Measurements from ENCODE around the gene RASGRF1.

RASGRF1 gene

GRCh38 chr15:78960308-78960707, 130.3 kb downstream of the RASGRF1 start:
- in situ Hi-C loops (cut with HindIII; ENCODE audit: low sequenced_read_pairs): no loop called here
- no peak overlapping the region for H3K4me3 ChIP-seq (ENCODE audit: low read depth, low read length)
- TF ChIP-seq CTCF (IDR thresholded peaks at IDR 0.05; ENCODE audit: low read depth, low read length, missing control alignments): no peak
- no peak for DNase-seq (ENCODE audit: low read depth)

- no peak for TF ChIP-seq CTCF (IDR thresholded peaks at IDR 0.05; ENCODE audit: low read depth, low read length, missing control alignments)
- DNase-seq (ENCODE audit: low read depth): no peak
- in situ Hi-C loops (cut with HindIII; ENCODE audit: low sequenced_read_pairs): no loop called here
- H3K4me3 ChIP-seq (ENCODE audit: low read depth, low read length): no peak overlapping the region
Observed at GRCh38 chr15:78959360-78959759, 131.2 kb downstream of the RASGRF1 start.

- in situ Hi-C loops (cut with HindIII; ENCODE audit: low sequenced_read_pairs): no loop called here
- no peak for TF ChIP-seq CTCF (IDR thresholded peaks at IDR 0.05; ENCODE audit: low read depth, low read length, missing control alignments)
- H3K4me3 ChIP-seq (ENCODE audit: low read depth, low read length): no peak overlapping the region
- no peak for DNase-seq (ENCODE audit: low read depth)
Observed at GRCh38 chr15:78957416-78958093, 133.0 kb downstream of the RASGRF1 start.

GRCh38 chr15:78956937-78957336, 133.6 kb downstream of the RASGRF1 start:
- H3K4me3 ChIP-seq (ENCODE audit: low read depth, low read length): no peak overlapping the region
- DNase-seq (ENCODE audit: low read depth): no peak
- TF ChIP-seq CTCF (IDR thresholded peaks at IDR 0.05; ENCODE audit: low read depth, low read length, missing control alignments): no peak
- in situ Hi-C loops (cut with HindIII; ENCODE audit: low sequenced_read_pairs): no loop called here

GRCh38 chr15:78955355-78955754, 135.2 kb downstream of the RASGRF1 start:
- no peak for TF ChIP-seq CTCF (IDR thresholded peaks at IDR 0.05; ENCODE audit: low read depth, low read length, missing control alignments)
- DNase-seq (ENCODE audit: low read depth): no peak
- in situ Hi-C loops (cut with HindIII; ENCODE audit: low sequenced_read_pairs): no loop called here
- no peak overlapping the region for H3K4me3 ChIP-seq (ENCODE audit: low read depth, low read length)

- in situ Hi-C loops (cut with HindIII; ENCODE audit: low sequenced_read_pairs): no loop called here
- no peak for DNase-seq (ENCODE audit: low read depth)
- H3K4me3 ChIP-seq (ENCODE audit: low read depth, low read length): no peak overlapping the region
- no peak for TF ChIP-seq CTCF (IDR thresholded peaks at IDR 0.05; ENCODE audit: low read depth, low read length, missing control alignments)
Observed at GRCh38 chr15:78951841-78952238, 138.7 kb downstream of the RASGRF1 start.

Measured in astrocyte of the cerebellum (primary cell).